ENCODE data around the gene CHST4.
"Not testable (repeated sequence)": the region's sequence is repeated elsewhere in the genome, so short reads cannot be mapped to it uniquely, and the experiment has no call there.

Gene CHST4

GRCh38 chr16:71557954-71558582, 31.8 kb downstream of the CHST4 start:
- no peak overlapping the region for H3K4me3 ChIP-seq (ENCODE audit: low read depth, low read length)
- TF ChIP-seq, protein P1, sequence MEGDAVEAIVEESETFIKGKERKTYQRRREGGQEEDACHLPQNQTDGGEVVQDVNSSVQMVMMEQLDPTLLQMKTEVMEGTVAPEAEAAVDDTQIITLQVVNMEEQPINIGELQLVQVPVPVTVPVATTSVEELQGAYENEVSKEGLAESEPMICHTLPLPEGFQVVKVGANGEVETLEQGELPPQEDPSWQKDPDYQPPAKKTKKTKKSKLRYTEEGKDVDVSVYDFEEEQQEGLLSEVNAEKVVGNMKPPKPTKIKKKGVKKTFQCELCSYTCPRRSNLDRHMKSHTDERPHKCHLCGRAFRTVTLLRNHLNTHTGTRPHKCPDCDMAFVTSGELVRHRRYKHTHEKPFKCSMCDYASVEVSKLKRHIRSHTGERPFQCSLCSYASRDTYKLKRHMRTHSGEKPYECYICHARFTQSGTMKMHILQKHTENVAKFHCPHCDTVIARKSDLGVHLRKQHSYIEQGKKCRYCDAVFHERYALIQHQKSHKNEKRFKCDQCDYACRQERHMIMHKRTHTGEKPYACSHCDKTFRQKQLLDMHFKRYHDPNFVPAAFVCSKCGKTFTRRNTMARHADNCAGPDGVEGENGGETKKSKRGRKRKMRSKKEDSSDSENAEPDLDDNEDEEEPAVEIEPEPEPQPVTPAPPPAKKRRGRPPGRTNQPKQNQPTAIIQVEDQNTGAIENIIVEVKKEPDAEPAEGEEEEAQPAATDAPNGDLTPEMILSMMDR (IDR thresholded peaks at IDR 0.05; ENCODE audit: borderline replicate concordance, insufficient read depth, low read depth, low read length), result no peak

DNA sequence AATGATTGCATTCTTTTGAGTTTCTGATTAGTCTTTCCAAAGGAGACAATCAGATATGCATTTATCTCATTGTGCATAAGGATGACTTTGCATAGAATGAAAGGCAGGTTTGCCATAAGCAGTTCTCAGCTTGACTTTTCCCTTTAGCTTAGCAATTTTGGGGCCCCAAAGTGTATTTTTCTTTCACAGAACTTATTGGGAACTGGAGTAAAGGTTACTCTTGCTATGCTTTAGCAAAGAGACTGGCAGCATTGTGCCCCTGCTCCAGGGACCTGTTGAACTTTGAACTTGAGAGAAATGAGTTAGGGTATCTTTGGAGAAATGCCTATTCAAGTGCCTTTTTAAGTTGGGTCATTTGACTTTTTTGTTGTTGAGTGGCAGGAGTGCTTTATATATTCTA, 33.6 kb downstream of the CHST4 start:
- TF ChIP-seq, protein P1 (IDR thresholded peaks at IDR 0.05; ENCODE audit: borderline replicate concordance, insufficient read depth, low read depth, low read length), result no peak
- H3K4me3 ChIP-seq (ENCODE audit: low read depth, low read length), result no peak overlapping the region

- H3K4me3 ChIP-seq (ENCODE audit: low read depth, low read length), result not testable (repeated sequence)
These were observed 35.7 kb downstream of the CHST4 start for GRCh38 chr16:71561886-71562285.

- TF ChIP-seq, protein P1 (IDR thresholded peaks at IDR 0.05; ENCODE audit: borderline replicate concordance, insufficient read depth, low read depth, low read length), result no peak
- H3K4me3 ChIP-seq (ENCODE audit: low read depth, low read length), result no peak overlapping the region
These were observed 36.3 kb downstream of the CHST4 start for GRCh38 chr16:71562552-71562951.

DNA sequence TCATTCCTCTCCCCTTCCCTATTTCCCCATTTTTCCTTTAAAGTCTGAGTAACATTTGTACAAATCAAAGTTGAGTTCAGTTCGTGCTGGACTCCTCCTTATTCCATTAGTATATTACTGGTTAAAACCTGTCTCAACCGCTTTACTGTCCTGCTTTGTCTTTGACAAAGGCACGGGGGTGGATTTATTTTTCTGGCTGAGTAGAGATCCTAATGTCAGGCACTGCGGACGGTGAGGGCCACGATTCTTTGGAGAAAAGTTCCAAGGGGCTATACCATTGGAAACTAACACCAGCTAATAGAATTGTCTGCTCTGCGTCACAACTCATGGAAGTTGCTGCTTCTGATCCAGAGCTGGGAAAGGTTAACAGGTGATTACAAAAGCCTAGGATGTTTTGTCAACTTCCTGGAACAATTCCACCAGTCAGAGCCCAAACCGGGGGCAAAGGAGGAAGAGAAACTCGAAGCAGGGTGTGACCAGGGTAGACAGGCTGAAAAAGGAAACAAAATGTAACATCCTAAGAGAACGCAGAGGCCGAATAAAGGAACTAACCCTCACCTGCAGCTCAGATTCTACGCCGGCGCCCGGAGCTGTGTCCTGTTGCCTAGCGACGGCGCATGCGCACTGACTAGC, 38.2 kb downstream of the CHST4 start:
- TF ChIP-seq, protein P1 (IDR thresholded peaks at IDR 0.05; ENCODE audit: borderline replicate concordance, insufficient read depth, low read depth, low read length), result no peak
- peak overlapping the region; percentile 38 for H3K4me3 ChIP-seq (ENCODE audit: low read depth, low read length)

- H3K4me3 ChIP-seq (ENCODE audit: low read depth, low read length), result peak overlapping the region; percentile 38
- TF ChIP-seq, protein P1 (IDR thresholded peaks at IDR 0.05; ENCODE audit: borderline replicate concordance, insufficient read depth, low read depth, low read length), result no peak
These were observed 39.8 kb downstream of the CHST4 start for GRCh38 chr16:71565812-71566700.

GRCh38 chr16:71567931-71568330, 41.7 kb downstream of the CHST4 start:
- no peak overlapping the region for H3K4me3 ChIP-seq (ENCODE audit: low read depth, low read length)
- TF ChIP-seq, protein P1 (IDR thresholded peaks at IDR 0.05; ENCODE audit: borderline replicate concordance, insufficient read depth, low read depth, low read length), result no peak

All from GM12875 (cell line).